Suprapubic skin (tissue), 4 donors: ENCODE results near the gene UBXN11. TPM values are rescaled to one million over a fixed set of nuclear protein-coding genes. Genes with fewer than 3 reads are reported as not detected.
"Not testable (repeated sequence)": the region's sequence is repeated elsewhere in the genome, so short reads cannot be mapped to it uniquely, and the experiment has no call there.

Source experiments
- DNase-seq, 2 donors: peaks; one replicate each; pipeline ENCODE4 v3.0.0-alpha.2; 2019; ENCODE audit warnings: low spot score in 2 of 2
- H3K27ac ChIP-seq: fragments of 200-600 bp; sonication (generic); one replicate; pipeline ENCODE4 v1.5.1; 2019
- H3K27me3 ChIP-seq: fragments of 200-600 bp; sonication (generic); one replicate; pipeline ENCODE4 v1.5.1; 2019
- H3K36me3 ChIP-seq: fragments of 200-600 bp; sonication (generic); one replicate; pipeline ENCODE4 v1.5.1; 2019
- H3K4me1 ChIP-seq: fragments of 200-600 bp; sonication (generic); one replicate; pipeline ENCODE4 v1.5.1; 2019
- H3K4me3 ChIP-seq: fragments of 200-600 bp; sonication (generic); one replicate; pipeline ENCODE4 v1.5.1; 2019; ENCODE audit warnings: mild to moderate bottlenecking
- H3K9me3 ChIP-seq: fragments of 200-600 bp; sonication (generic); one replicate; pipeline ENCODE4 v1.5.1; 2019
- EP300 ChIP-seq: sonication (generic); formaldehyde crosslinking; IDR thresholded peaks from one replicate; pipeline ENCODE4 v1.6.1; 2017; ENCODE audit warnings: antibody characterized with exemption
- POLR2A ChIP-seq, 2 donors: fragments of 450-650 bp; IDR thresholded peaks; one replicate each; pipeline ENCODE4 v1.6.1; 2017; ENCODE audit warnings: antibody characterized with exemption in 2 of 2, mild to moderate bottlenecking in 2 of 2, moderate library complexity in 2 of 2
- POLR2AphosphoS5 ChIP-seq, 3 donors: sonication (generic); formaldehyde crosslinking; IDR thresholded peaks; one replicate each; pipeline ENCODE4 v1.6.1; 2017; ENCODE audit warnings: antibody characterized with exemption in 3 of 3
- WGBS: methylation state at CpG from one replicate; pipeline ENCODE4 v1.1.5; 2018; 5-methylcytosine and 5-hydroxymethylcytosine counted together
- total RNA-seq, 4 donors: library from RNA; depleted of rRNA; stranded (reverse); fragments of >200 nt; gene quantifications; one replicate each; pipeline ENCODE4 v1.1.0, GENCODE V29; 2016
- TF ChIP-seq, protein P1 (sequence below), 2 donors: fragments of 200-600 bp in 1 of 2; fragments of 450-650 bp in 1 of 2; sonication (generic) in 1 of 2; IDR thresholded peaks; one replicate each; pipeline ENCODE4 v1.5.1; 2016 to 2019; ENCODE audit warnings: antibody characterized with exemption in 2 of 2, mild to moderate bottlenecking in 1 of 2, moderate library complexity in 1 of 2

Gene UBXN11
- total RNA-seq, 4 donors from 2014 or later: 3.2 to 19.1 (median 9.1) TPM

DNA sequence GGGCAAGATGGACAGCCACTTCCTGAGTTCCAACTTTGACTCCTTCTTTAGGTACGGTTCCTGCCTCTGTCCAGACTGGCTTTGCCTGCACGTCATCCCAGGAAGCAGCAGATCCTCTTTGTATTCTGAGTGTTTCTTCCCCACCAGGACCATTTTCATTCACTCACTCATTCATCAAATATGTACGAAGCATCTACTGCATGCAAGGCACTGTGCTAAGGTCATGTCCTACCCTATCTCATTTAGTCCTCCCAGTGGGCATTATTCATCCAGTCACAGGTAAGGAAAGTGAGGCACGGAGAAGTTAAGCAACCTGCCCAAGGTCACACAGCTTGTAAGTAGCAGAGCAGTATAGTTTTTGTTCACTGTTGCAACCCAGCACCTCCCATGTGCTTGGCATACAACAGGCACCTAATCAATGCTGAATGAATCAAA is 33.6 kb upstream of the UBXN11 start:
- TF ChIP-seq EP300: no peak
- no peak for TF ChIP-seq POLR2AphosphoS5 (IDR thresholded peaks at IDR 0.05)
- no peak for TF ChIP-seq POLR2A (IDR thresholded peaks at IDR 0.05)
- TF ChIP-seq, protein P1, sequence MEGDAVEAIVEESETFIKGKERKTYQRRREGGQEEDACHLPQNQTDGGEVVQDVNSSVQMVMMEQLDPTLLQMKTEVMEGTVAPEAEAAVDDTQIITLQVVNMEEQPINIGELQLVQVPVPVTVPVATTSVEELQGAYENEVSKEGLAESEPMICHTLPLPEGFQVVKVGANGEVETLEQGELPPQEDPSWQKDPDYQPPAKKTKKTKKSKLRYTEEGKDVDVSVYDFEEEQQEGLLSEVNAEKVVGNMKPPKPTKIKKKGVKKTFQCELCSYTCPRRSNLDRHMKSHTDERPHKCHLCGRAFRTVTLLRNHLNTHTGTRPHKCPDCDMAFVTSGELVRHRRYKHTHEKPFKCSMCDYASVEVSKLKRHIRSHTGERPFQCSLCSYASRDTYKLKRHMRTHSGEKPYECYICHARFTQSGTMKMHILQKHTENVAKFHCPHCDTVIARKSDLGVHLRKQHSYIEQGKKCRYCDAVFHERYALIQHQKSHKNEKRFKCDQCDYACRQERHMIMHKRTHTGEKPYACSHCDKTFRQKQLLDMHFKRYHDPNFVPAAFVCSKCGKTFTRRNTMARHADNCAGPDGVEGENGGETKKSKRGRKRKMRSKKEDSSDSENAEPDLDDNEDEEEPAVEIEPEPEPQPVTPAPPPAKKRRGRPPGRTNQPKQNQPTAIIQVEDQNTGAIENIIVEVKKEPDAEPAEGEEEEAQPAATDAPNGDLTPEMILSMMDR (IDR thresholded peaks at IDR 0.05): no peak
- H3K9me3 ChIP-seq: no peaks in the 10 kb centered on the region
- H3K4me1 ChIP-seq: peaks cover 21% of the 10 kb centered on the region
- no peaks in the 10 kb centered on the region for H3K36me3 ChIP-seq
- H3K27me3 ChIP-seq: peaks cover 5% of the 10 kb centered on the region
- H3K27ac ChIP-seq: no peak overlapping the region
- 72% methylated on average over 4 of the region's 4 CpGs for WGBS
- no peak for DNase-seq
- no peak overlapping the region for H3K4me3 ChIP-seq

DNA sequence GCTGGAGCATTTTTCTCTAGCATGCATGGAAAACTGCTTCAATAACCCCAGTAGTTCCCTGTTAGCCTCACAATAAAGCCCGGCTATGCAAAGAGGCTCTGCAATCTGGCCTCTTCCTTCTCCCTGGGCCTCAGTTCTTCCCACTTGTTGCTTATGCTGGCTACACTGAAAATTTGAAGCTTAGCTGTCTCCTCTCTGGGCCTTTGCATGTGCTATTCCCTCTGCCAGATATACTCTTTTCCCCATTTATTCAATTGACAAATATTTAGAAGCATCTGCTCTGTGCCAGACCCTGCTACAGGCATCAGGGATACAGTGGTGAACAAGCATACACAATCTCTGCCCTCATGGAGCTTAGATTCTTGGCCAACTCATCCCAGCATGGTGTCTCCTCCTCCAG is 32.2 kb upstream of the UBXN11 start:
- Histone ChIP-seq H3K36me3 (no peaks in the 10 kb centered on the region), H3K27me3 (peaks cover 11% of the 10 kb centered on the region), H3K4me1 (peaks cover 21% of the 10 kb centered on the region), H3K27ac (no peak overlapping the region), H3K9me3 (no peaks in the 10 kb centered on the region), H3K4me3 (no peak overlapping the region)
- no peak for DNase-seq
- WGBS: 75% methylated on average over 1 of the region's 1 CpG
- no peak for TF ChIP-seq POLR2AphosphoS5 (IDR thresholded peaks at IDR 0.05)
- TF ChIP-seq, protein P1 (IDR thresholded peaks at IDR 0.05): no peak
- no peak for TF ChIP-seq EP300
- no peak for TF ChIP-seq POLR2A (IDR thresholded peaks at IDR 0.05)

DNA sequence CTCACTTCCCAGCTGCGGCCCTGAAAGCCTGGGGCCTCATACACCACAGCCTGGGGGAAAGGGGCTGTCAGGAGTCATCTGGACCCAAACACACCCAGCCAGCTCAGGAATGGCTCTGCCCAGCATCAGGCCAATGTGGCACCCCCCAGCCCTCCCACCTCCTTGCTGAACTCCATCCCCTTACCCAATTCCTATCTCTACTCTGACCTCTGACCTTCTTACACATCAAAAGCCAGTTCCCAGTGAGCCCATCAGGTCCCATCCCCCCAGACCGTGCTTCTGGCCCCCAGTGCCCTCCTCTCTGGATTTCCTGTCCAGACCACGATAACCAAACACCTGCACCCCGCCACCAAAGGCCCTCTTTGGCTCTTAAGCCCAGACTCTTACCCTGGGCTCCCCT is 31.2 kb upstream of the UBXN11 start:
- peaks cover 11% of the 10 kb centered on the region for H3K27me3 ChIP-seq
- no peaks in the 10 kb centered on the region for H3K9me3 ChIP-seq
- WGBS: 84% methylated on average over 4 of the region's 4 CpGs
- DNase-seq: no peak
- TF ChIP-seq POLR2AphosphoS5 (IDR thresholded peaks at IDR 0.05) (no peak), POLR2A (IDR thresholded peaks at IDR 0.05) (no peak)
- H3K4me1 ChIP-seq: peaks cover 21% of the 10 kb centered on the region
- H3K36me3 ChIP-seq: no peaks in the 10 kb centered on the region
- H3K27ac ChIP-seq: no peak overlapping the region
- H3K4me3 ChIP-seq: no peak overlapping the region

DNA sequence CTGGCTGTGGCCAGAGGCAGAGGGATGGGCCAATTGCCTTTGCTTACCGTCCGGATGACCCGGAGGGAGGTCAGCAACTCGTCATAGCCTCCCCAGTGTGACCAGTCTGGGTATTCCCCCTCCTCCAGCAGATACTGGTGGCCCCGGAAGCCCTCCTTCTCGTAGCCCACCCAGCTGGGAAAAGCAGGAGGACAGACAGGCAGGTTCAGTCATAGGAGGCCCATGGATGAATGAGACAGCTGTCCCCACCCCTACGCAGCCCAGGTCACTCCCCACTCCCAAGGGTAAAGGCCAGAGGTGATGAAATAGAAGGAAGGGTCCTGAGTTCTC is 30.7 kb upstream of the UBXN11 start:
- WGBS: 98% methylated on average over 7 of the region's 7 CpGs
- Histone ChIP-seq H3K27me3 (peaks cover 11% of the 10 kb centered on the region), H3K36me3 (no peaks in the 10 kb centered on the region), H3K27ac (no peak overlapping the region), H3K4me1 (peaks cover 21% of the 10 kb centered on the region), H3K4me3 (no peak overlapping the region), H3K9me3 (no peaks in the 10 kb centered on the region)
- TF ChIP-seq EP300 (no peak), POLR2AphosphoS5 (IDR thresholded peaks at IDR 0.05) (no peak), POLR2A (IDR thresholded peaks at IDR 0.05) (no peak)
- TF ChIP-seq, protein P1 (IDR thresholded peaks at IDR 0.05): no peak
- no peak for DNase-seq

DNA sequence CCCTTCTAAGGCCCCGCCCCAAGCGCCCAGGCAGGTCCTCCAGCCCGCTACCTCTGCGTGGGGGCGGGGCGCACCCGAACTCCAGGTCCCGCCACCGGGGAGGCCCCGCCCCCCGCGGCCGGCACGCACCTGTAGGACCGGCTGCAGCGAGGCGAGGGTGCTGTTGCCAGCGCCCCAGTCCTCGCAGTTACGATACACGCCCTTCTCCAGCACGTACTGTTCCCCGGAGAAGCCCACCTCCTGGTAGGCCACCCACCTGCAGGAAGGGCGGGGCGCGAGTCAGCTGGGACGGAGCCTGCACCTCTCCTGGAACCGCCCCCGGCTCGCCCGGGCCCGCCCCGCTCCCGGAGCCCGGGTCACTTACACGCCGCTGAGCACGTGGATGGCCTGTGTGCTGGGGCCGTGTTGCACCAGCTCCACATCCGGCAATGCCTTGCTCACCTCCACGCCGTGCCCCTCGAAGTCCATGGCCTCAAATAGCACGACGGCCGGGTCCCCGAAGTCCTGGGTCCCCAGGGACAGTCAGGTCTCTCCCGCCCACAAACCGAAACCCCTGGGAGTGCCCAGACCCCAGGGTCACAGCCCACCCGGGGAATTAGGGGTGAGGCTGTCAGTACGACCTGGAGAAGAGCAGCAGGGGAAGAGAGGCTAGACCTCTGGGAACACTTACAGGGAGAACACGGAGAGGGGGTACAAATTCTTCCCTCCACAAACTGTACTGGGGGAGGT is 30.2 kb upstream of the UBXN11 start:
- Histone ChIP-seq H3K27ac (peak overlapping the region; percentile 16), H3K36me3 (no peaks in the 10 kb centered on the region)
- DNase-seq: peak; percentile 87 to 88

DNA sequence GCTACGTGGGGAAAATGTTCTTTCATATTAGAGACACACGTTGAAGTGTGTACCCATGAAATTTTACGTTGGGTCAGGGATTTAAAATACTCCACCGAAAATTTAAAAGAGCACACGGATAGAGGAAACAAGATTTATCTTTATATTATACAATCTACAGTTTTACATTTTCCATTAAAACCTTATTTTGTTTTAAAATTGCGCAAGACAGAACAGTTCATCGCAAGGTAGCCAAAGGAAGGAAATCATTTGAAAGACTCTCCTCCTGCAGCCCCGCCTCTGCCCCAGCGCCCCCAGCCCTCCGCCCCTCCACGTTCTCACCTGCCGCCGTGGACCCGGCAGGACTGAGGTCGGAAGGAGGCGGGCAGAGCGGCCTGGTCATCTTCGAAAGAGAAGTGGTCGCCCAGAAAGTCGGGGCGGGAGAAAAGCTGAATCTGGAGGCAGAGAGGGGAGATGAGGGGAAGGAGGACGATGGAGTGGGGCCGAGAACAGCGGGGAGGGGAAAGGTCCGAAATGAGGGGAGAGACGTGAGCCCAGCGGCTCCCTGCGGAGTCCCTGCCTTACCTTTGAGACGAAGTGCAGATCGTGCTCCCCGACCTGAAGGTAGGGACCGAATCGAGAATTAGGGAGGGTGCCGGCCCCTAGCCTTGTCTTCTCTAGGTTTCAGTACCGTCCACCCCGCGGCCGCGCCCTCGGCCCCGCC is 29.5 kb upstream of the UBXN11 start:
- H3K36me3 ChIP-seq: no peaks in the 10 kb centered on the region
- peaks cover 21% of the 10 kb centered on the region for H3K4me1 ChIP-seq
- H3K4me3 ChIP-seq: peak overlapping the region; percentile 58
- H3K27me3 ChIP-seq: peaks cover 15% of the 10 kb centered on the region
- no peak overlapping the region for H3K27ac ChIP-seq
- WGBS: 3% methylated on average over 35 of the region's 41 CpGs
- TF ChIP-seq, protein P1 (IDR thresholded peaks at IDR 0.05): no peak
- TF ChIP-seq EP300: no peak
- no peak for TF ChIP-seq POLR2A (IDR thresholded peaks at IDR 0.05)
- no peak for TF ChIP-seq POLR2AphosphoS5 (IDR thresholded peaks at IDR 0.05)
- H3K9me3 ChIP-seq: no peaks in the 10 kb centered on the region
- DNase-seq: no peak

More for the DNA sequence above, 30.2 kb upstream of the UBXN11 start:
- H3K4me1 ChIP-seq: peaks cover 21% of the 10 kb centered on the region
- H3K4me3 ChIP-seq: peak overlapping the region; percentile 58
- H3K27me3 ChIP-seq: peaks cover 11% of the 10 kb centered on the region
- TF ChIP-seq POLR2AphosphoS5 (IDR thresholded peaks at IDR 0.05): peak in 1 of 3 donors; percentile 36
- no peak for TF ChIP-seq EP300
- H3K9me3 ChIP-seq: no peaks in the 10 kb centered on the region
- WGBS: 16% methylated on average over 12 of the region's 52 CpGs

DNA sequence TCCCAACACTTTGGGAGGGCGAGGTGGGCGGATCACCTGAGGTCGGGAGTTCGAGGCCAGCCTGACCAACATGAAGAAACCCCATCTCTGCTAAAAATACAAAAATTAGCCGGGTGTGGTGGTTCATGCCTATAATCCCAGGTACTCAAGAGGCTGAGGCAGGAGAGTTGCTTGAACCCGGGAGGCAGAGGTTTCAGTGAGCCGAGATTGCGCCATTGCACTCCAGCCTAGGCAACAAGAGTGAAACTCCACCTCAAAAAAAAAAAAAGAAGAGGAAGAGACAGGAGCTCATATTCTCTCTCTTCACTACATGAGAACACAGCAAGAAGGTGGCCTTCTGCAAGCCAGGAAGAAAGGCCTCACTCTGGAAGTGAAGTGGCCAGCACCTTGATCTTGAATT is 26.9 kb upstream of the UBXN11 start:
- not testable (repeated sequence) for H3K9me3 ChIP-seq, H3K4me3 ChIP-seq, DNase-seq, H3K36me3 ChIP-seq, H3K27ac ChIP-seq
- Histone ChIP-seq H3K4me1 (peaks cover 21% of the 10 kb centered on the region), H3K27me3 (peaks cover 15% of the 10 kb centered on the region)
- WGBS: 91% methylated on average over 8 of the region's 8 CpGs
